CD4-positive, alpha-beta memory T cell (primary cell): Measurements from ENCODE around the gene RASGRP2. TPM values are rescaled to one million over a fixed set of nuclear protein-coding genes. Genes with fewer than 3 reads are reported as not detected.

Source experiments
- CTCF ChIA-PET: fragments of 350-600 bp; sonication (Branson Sonifier 250); formaldehyde crosslinking; loops from one replicate; lab custom pipeline; 2021; ENCODE audit warnings: inconsistent platforms; ENCODE audit not compliant: partially characterized antibody; lab: Charles Lee
- POLR2A ChIA-PET: fragments of 350-600 bp; sonication (Branson Sonifier 250); formaldehyde crosslinking; loops from one replicate; lab custom pipeline; 2021; ENCODE audit not compliant: partially characterized antibody; lab: Charles Lee
- DNase-seq, 5 donors: peaks; one replicate each; pipeline versions ENCODE4 v3.0.0 to v3.0.0-alpha.2; 2020 to 2022; ENCODE audit warnings: mixed read lengths in 1 of 5
- H3K27ac ChIP-seq: one replicate; pipeline ENCODE4 v1.7.0; 2013; ENCODE audit warnings: low read depth, low read length
- H3K27me3 ChIP-seq: 2 replicates; pipeline ENCODE4 v1.7.0; 2013; ENCODE audit warnings: mild to moderate bottlenecking, low read length, moderate library complexity; ENCODE audit not compliant: insufficient read depth
- H3K36me3 ChIP-seq: 2 replicates; pipeline ENCODE4 v1.7.0; 2013; ENCODE audit warnings: mild to moderate bottlenecking, low read length, moderate library complexity; ENCODE audit not compliant: insufficient read depth
- H3K4me1 ChIP-seq: 2 replicates; pipeline ENCODE4 v1.7.0; 2013; ENCODE audit warnings: mild to moderate bottlenecking, low read length, moderate library complexity; ENCODE audit not compliant: insufficient read depth
- H3K4me3 ChIP-seq, 2 donors: one replicate each; pipeline ENCODE4 v1.7.0; 2013; ENCODE audit warnings: low read length in 2 of 2, mild to moderate bottlenecking in 1 of 2
- H3K9me3 ChIP-seq, 2 donors: one replicate each; pipeline ENCODE4 v1.7.0; 2013; ENCODE audit warnings: low read length in 2 of 2, control low read depth in 1 of 2; ENCODE audit not compliant: control insufficient read depth in 1 of 2
- H3K27ac Mint-ChIP-seq, 7 donors: one replicate each; pipeline ENCODE4 v1.8.0; 2020 to 2021; ENCODE audit warnings: mixed read lengths in 7 of 7, mild to moderate bottlenecking in 6 of 7, inconsistent platforms in 3 of 7, moderate library complexity in 3 of 7
- H3K27me3 Mint-ChIP-seq, 2 donors: one replicate each; pipeline ENCODE4 v1.8.0; 2020 to 2021; ENCODE audit warnings: mixed read lengths in 2 of 2
- H3K36me3 Mint-ChIP-seq, 2 donors: one replicate each; pipeline ENCODE4 v1.8.0; 2020 to 2021; ENCODE audit warnings: mixed read lengths in 2 of 2, inconsistent platforms in 1 of 2, mild to moderate bottlenecking in 1 of 2
- H3K4me1 Mint-ChIP-seq, 4 donors: one replicate each; pipeline ENCODE4 v1.8.0; 2020 to 2021; ENCODE audit warnings: mixed read lengths in 4 of 4, mild to moderate bottlenecking in 1 of 4
- H3K4me3 Mint-ChIP-seq, 8 donors: one replicate each; pipeline ENCODE4 v1.8.0; 2020 to 2021; ENCODE audit warnings: mixed read lengths in 8 of 8, mild to moderate bottlenecking in 7 of 8, moderate library complexity in 6 of 8, inconsistent platforms in 3 of 8
- H3K9me3 Mint-ChIP-seq, 8 donors: one replicate each; pipeline ENCODE4 v1.8.0; 2020 to 2021; ENCODE audit warnings: mixed read lengths in 8 of 8, mild to moderate bottlenecking in 5 of 8, inconsistent platforms in 3 of 8, moderate library complexity in 1 of 8
- intact Hi-C: fragments of 100-400 bp; cut with micrococcal nuclease; formaldehyde crosslinking; loops from one replicate; pipeline ENCODE4 v1.15.1; 2023
- polyA plus RNA-seq, 2 donors: library from polyadenylated mRNA; unstranded; fragments of 300-500 nt; fragmentation: Illumina TruSeq; gene quantifications; one replicate each; pipeline ENCODE4 v1.2.3, GENCODE V29; 2021
- total RNA-seq, 2 experiments: library from RNA; stranded (reverse); gene quantifications; one replicate each; pipeline ENCODE4 v1.2.3, GENCODE V29; 2021

The RASGRP2 gene
- total and polyA plus RNA-seq, 4 experiments from 2014 or later = 177 to 463 (median 324) TPM

DNA sequence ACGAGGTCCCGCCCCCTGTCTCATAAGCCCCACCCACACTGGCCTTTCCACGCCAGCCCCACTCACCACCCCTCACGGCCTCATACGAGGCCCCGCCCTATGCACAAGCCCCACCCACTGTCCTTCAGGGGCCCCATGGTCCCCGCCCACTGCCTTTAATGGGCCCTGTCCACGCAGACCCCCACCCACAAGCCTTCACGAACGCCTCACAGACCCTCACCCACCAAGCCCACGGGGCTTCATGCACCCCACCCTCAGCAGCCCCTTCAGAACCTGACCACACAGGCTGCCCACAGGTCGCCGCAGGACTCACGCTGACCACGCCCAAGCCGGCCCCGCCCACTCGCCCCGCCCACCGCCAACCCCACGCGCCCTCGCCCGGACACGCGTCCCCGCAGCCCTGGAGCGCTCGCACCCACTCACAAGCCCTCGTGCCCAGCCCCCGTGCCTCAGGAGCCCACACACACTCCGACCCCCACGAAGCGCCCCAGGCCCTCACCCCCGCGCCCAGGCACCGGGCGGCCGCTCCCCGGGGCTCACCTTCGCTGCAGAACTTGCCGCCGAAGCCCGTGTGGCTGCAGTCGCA, 31.4 kb downstream of the RASGRP2 start:
- Mint-ChIP-seq H3K36me3 (no peaks in the 10 kb centered on the region), H3K9me3 (no peaks in the 10 kb centered on the region), H3K27me3 (peaks cover 61 to 69% of the 10 kb centered on the region in 2 donors), H3K4me3 (peak overlapping the region; percentile 8 to 65 (median 46)), H3K4me1 (peaks cover 6 to 28% (median 15%) of the 10 kb centered on the region in 4 donors), H3K27ac (peak overlapping the region in 1 of 7 donors; percentile 68)
- H3K4me1 ChIP-seq = no peaks in the 10 kb centered on the region
- intact Hi-C loops = no loop called here
- ChIA-PET POLR2A (no interaction called here), CTCF (no interaction called here)
- H3K36me3 ChIP-seq = no peaks in the 10 kb centered on the region
- H3K4me3 ChIP-seq = no peak overlapping the region
- H3K27ac ChIP-seq = no peak overlapping the region
- H3K27me3 ChIP-seq = peaks cover 47% of the 10 kb centered on the region
- DNase-seq = no peak
- no peaks in the 10 kb centered on the region for H3K9me3 ChIP-seq

DNA sequence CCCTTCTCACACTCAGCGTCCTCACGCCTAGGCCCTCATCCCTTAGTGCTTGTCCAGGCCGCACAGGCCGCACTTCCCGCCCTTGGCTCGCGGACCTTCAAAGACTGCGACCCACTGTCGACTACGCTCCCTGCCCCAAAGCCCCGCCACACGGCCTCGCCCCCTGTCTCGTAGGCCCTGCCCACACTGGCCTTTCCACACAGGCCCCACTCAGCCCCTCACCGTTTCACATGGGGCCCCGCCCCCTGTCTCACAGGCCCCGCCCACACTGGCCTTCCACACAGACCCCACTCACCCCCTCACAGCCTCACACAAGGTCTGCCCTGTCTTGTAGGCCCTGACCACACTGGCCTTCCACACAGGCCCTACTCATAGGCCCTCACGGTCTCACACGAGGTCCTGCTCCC, 32.0 kb downstream of the RASGRP2 start:
- intact Hi-C loops = no loop called here
- peak overlapping the region in 4 of 8 donors; percentile 8 to 65 (median 43) for H3K4me3 Mint-ChIP-seq
- H3K36me3 Mint-ChIP-seq = no peaks in the 10 kb centered on the region
- no peak overlapping the region for H3K27ac ChIP-seq
- H3K36me3 ChIP-seq = no peaks in the 10 kb centered on the region
- no peaks in the 10 kb centered on the region for H3K4me1 ChIP-seq
- CTCF ChIA-PET = no interaction called here
- H3K4me3 ChIP-seq = no peak overlapping the region
- H3K27me3 Mint-ChIP-seq = peaks cover 57 to 64% of the 10 kb centered on the region in 2 donors
- peaks cover 47% of the 10 kb centered on the region for H3K27me3 ChIP-seq
- POLR2A ChIA-PET = no interaction called here
- H3K27ac Mint-ChIP-seq = peak overlapping the region in 3 of 7 donors; percentile 23 to 91 (median 66)
- H3K9me3 ChIP-seq = no peaks in the 10 kb centered on the region
- no peak for DNase-seq
- H3K9me3 Mint-ChIP-seq = no peaks in the 10 kb centered on the region
- peaks cover 6 to 28% (median 15%) of the 10 kb centered on the region in 4 donors for H3K4me1 Mint-ChIP-seq

DNA sequence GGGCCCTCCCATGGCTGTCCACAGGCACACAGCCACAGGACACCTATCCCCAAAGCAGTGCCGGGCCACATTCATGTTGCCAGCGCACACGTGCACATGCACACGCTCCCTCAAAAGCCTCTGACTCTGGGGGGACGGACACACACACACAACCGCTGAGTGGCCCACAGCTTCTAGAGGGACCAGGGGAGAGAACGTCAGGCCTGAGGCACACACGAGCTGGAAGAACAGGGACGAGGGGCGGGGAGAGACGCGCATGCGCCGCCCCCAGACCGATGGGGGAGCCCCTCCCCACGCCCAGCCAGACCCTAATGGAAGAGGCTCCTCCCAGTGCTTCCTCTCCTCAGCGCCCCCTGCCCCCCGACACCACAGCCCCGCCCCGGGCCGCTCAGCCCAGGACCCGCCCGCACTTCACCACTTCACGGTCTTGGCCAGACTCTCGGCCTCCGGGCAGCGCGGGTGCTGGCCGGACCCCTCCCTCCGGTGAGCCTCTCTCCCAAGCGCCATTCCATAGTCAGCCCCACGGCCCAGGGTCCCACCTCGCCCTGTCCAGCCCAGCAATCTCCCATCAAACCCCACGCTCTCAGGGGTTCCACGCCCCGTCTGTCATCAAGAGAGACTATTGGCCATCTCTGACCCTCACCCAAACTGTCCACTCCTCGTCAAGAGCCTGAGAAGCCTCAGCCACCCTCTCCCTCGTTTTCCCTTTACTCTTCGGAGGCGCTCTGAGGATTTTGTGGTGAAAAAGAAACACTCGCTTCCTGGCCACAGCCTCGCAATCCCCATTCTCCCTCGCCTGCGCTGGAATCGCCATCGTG, 32.6 kb downstream of the RASGRP2 start:
- H3K27ac ChIP-seq = no peak overlapping the region
- Mint-ChIP-seq H3K4me1 (peaks cover 6 to 28% (median 15%) of the 10 kb centered on the region in 4 donors), H3K36me3 (no peaks in the 10 kb centered on the region), H3K27me3 (peaks cover 58 to 64% of the 10 kb centered on the region in 2 donors), H3K27ac (peak overlapping the region in 3 of 7 donors; percentile 66 to 91 (median 66)), H3K9me3 (no peaks in the 10 kb centered on the region), H3K4me3 (peak overlapping the region in 3 of 8 donors; percentile 4 to 65 (median 24))
- no peaks in the 10 kb centered on the region for H3K9me3 ChIP-seq
- H3K36me3 ChIP-seq = no peaks in the 10 kb centered on the region
- H3K4me1 ChIP-seq = no peaks in the 10 kb centered on the region
- H3K27me3 ChIP-seq = peaks cover 42% of the 10 kb centered on the region
- POLR2A ChIA-PET = no interaction called here
- CTCF ChIA-PET = no interaction called here
- DNase-seq = no peak
- no peak overlapping the region for H3K4me3 ChIP-seq
- intact Hi-C loops = no loop called here

DNA sequence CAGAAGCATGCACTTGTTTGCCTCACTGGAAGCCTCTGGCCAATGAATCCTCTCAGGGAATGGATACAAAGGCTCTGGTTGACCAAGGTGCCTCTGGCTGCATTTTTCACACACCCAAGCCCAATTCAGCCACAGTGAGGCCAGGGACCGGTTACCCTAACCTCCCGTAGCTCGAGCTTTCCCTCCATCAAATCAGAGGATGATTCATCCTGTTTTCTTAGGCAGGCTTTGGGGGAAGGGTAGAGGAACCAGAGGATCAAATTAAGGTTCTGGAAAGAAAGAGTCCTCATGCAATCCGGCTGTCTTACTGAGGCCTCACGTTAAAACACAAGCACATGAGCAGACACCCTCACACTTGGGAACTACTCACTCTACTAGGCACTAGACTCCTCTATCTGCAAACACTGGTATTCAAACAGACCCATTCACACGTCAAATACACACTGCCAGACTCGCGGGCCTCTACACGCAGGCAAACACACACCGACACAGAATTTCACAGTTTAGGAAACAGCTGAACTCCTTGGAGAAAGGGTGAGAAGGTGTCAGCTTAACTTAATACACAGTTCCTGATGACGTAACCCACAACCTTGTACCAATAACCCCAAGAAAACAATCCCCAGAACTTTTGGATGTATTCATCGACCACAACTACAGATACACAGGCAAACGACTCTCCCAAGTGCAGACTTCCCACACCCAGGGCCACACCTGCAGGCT, 33.4 kb downstream of the RASGRP2 start:
- Mint-ChIP-seq H3K9me3 (no peaks in the 10 kb centered on the region), H3K4me3 (peak overlapping the region in 3 of 8 donors; percentile 3 to 27 (median 25)), H3K27me3 (peaks cover 55 to 60% of the 10 kb centered on the region in 2 donors), H3K36me3 (no peaks in the 10 kb centered on the region), H3K27ac (peak overlapping the region in 1 of 7 donors; percentile 37), H3K4me1 (peaks cover 6 to 28% (median 15%) of the 10 kb centered on the region in 4 donors)
- intact Hi-C loops = no loop called here
- no peak for DNase-seq
- ChIA-PET POLR2A (no interaction called here), CTCF (interaction anchor here (1.0 kb wide), 1 partner anchor 62 kb away, joined by 3 read pairs; no protein-coding TSS in a partner anchor)
- H3K27ac ChIP-seq = no peak overlapping the region
- H3K4me1 ChIP-seq = no peaks in the 10 kb centered on the region
- no peak overlapping the region for H3K4me3 ChIP-seq
- no peaks in the 10 kb centered on the region for H3K9me3 ChIP-seq
- H3K27me3 ChIP-seq = peaks cover 39% of the 10 kb centered on the region
- no peaks in the 10 kb centered on the region for H3K36me3 ChIP-seq

DNA sequence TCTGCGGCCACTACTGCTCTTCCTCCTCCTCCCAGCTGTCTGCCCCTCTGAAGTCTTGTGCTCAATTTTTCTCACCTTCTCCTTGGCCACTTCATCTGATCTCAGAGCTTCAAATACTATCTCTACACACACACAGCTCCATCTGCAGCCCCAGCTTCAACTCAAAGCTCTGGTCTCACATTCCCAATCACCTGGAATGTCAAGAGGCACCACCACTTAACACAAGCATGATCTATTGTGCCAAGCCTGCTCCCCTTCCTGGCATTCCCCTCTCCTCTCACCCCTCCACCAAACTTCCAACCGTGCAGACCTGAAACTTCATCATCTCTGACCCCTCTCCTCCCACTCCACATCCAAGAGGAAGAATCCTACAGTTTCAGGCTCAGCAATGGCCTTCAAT, 38.4 kb downstream of the RASGRP2 start:
- H3K27me3 Mint-ChIP-seq = peaks cover 24 to 32% of the 10 kb centered on the region in 2 donors
- POLR2A ChIA-PET = no interaction called here
- no peak overlapping the region for H3K4me3 ChIP-seq

DNA sequence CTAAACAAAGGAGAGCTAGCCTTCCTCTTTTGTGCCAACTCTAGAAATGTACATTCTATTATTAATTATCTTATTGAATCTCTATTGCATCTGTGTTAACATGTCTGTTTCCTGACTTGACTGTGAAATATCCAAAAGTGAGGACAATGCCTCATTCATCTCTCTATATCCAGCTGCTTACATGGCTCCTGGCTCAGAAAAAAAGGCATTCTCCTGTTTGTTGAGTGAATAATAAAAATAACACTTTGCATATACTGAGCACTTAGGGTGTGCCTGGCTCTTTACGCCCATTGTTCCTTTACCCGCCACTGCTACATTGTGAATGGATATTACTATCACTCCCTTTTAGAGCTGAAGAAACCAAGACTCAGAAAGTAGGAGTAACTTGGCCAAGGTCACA, 40.9 kb downstream of the RASGRP2 start:
- Mint-ChIP-seq H3K36me3 (no peaks in the 10 kb centered on the region), H3K4me3 (no peak overlapping the region), H3K27me3 (peaks cover 8 to 17% of the 10 kb centered on the region in 2 donors), H3K27ac (peak overlapping the region in 1 of 7 donors; percentile 13), H3K4me1 (peaks cover 0 to 3% (median 0%) of the 10 kb centered on the region in 4 donors), H3K9me3 (peaks cover 0 to 3% (median 0%) of the 10 kb centered on the region in 8 donors)
- H3K27ac ChIP-seq = no peak overlapping the region
- intact Hi-C loops = no loop called here
- no peaks in the 10 kb centered on the region for H3K36me3 ChIP-seq
- H3K4me1 ChIP-seq = no peaks in the 10 kb centered on the region
- ChIA-PET CTCF (interaction anchor here (3.2 kb wide), 1 partner anchor 14 kb away, joined by 30 read pairs; no protein-coding TSS in a partner anchor), POLR2A (no interaction called here)
- no peaks in the 10 kb centered on the region for H3K9me3 ChIP-seq
- no peaks in the 10 kb centered on the region for H3K27me3 ChIP-seq
- DNase-seq = no peak
- no peak overlapping the region for H3K4me3 ChIP-seq

More for the DNA sequence above, 38.4 kb downstream of the RASGRP2 start:
- intact Hi-C loops = no loop called here
- peak overlapping the region in 2 of 7 donors; percentile 5 to 20 for H3K27ac Mint-ChIP-seq
- Histone ChIP-seq H3K9me3 (no peaks in the 10 kb centered on the region), H3K27ac (no peak overlapping the region), H3K27me3 (peaks cover 4% of the 10 kb centered on the region), H3K4me1 (no peaks in the 10 kb centered on the region), H3K36me3 (no peaks in the 10 kb centered on the region)
- DNase-seq = no peak
- CTCF ChIA-PET = interaction anchor here (1.0 to 3.2 kb wide), 2 partner anchors 17 kb away, joined by 7 to 30 read pairs; no protein-coding TSS in a partner anchor
- H3K36me3 Mint-ChIP-seq = no peaks in the 10 kb centered on the region
- H3K9me3 Mint-ChIP-seq = peaks cover 0 to 3% (median 0%) of the 10 kb centered on the region in 8 donors
- H3K4me3 Mint-ChIP-seq = no peak overlapping the region
- H3K4me1 Mint-ChIP-seq = peaks cover 0 to 3% (median 0%) of the 10 kb centered on the region in 4 donors
